ENCODE results near the gene MPHOSPH8. TPM values are rescaled to one million over a fixed set of nuclear protein-coding genes. Genes with fewer than 3 reads are reported as not detected.

Gene MPHOSPH8
- total RNA-seq, 6 experiments from 2014 or later = 19.2 to 23.7 (median 20.7) TPM

GRCh38 chr13:19607523-19608078 lies 25.9 kb upstream of the MPHOSPH8 start:
- Mint-ChIP-seq H3K36me3 (ENCODE audit: low read depth) (peaks cover 5% of the 10 kb centered on the region; the same call in 1 of the 2 replicates), H3K27me3 (ENCODE audit: insufficient read depth) (no peaks in the 10 kb centered on the region), H3K4me1 (ENCODE audit: low read depth) (peaks cover 41% of the 10 kb centered on the region), H3K4me3 (no peak overlapping the region; the same call in 1 of the 2 replicates), H3K27ac (peak overlapping the region; percentile 55; the same call in 1 of the 2 replicates), H3K9me3 (no peaks in the 10 kb centered on the region)
- TF ChIP-seq, protein P1, sequence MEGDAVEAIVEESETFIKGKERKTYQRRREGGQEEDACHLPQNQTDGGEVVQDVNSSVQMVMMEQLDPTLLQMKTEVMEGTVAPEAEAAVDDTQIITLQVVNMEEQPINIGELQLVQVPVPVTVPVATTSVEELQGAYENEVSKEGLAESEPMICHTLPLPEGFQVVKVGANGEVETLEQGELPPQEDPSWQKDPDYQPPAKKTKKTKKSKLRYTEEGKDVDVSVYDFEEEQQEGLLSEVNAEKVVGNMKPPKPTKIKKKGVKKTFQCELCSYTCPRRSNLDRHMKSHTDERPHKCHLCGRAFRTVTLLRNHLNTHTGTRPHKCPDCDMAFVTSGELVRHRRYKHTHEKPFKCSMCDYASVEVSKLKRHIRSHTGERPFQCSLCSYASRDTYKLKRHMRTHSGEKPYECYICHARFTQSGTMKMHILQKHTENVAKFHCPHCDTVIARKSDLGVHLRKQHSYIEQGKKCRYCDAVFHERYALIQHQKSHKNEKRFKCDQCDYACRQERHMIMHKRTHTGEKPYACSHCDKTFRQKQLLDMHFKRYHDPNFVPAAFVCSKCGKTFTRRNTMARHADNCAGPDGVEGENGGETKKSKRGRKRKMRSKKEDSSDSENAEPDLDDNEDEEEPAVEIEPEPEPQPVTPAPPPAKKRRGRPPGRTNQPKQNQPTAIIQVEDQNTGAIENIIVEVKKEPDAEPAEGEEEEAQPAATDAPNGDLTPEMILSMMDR (IDR thresholded peaks at IDR 0.05) = no peak
- no peak for DNase-seq

DNA sequence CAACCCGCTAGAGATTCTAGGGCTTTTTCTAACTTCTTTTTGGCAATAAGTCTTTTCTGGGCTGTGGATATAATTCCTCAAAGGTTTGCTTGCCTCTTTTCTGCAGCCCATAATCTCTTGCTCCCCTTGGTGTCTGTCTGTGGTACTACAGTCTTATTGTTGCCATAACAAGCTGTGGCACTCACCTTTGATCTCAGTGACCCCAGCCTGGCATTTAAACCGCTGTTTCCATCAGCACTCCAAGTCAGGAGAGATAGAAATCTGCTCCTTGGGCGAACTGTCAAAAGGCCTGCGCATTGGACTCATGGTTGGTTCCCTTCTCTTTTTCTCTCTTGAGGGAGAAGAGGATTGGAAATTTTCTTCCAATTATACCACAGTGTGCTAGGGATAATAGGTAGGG lies 14.5 kb upstream of the MPHOSPH8 start:
- Mint-ChIP-seq H3K27ac (no peak overlapping the region), H3K4me1 (ENCODE audit: low read depth) (no peaks in the 10 kb centered on the region), H3K36me3 (ENCODE audit: low read depth) (no peaks in the 10 kb centered on the region; the same call in 1 of the 2 replicates), H3K9me3 (no peaks in the 10 kb centered on the region), H3K27me3 (ENCODE audit: insufficient read depth) (no peaks in the 10 kb centered on the region), H3K4me3 (no peak overlapping the region)
- TF ChIP-seq, protein P1 (IDR thresholded peaks at IDR 0.05) = peak; percentile 84
- peak; percentile 32 for DNase-seq

GRCh38 chr13:19622193-19622592 lies 11.3 kb upstream of the MPHOSPH8 start:
- TF ChIP-seq, protein P1 (IDR thresholded peaks at IDR 0.05) = no peak
- DNase-seq = no peak
- H3K4me3 Mint-ChIP-seq = no peak overlapping the region
- no peaks in the 10 kb centered on the region for H3K27me3 Mint-ChIP-seq (ENCODE audit: insufficient read depth)
- H3K27ac Mint-ChIP-seq = no peak overlapping the region
- no peaks in the 10 kb centered on the region; the same call in 1 of the 2 replicates for H3K36me3 Mint-ChIP-seq (ENCODE audit: low read depth)
- H3K4me1 Mint-ChIP-seq (ENCODE audit: low read depth) = peaks cover 6% of the 10 kb centered on the region
- no peaks in the 10 kb centered on the region for H3K9me3 Mint-ChIP-seq

DNA sequence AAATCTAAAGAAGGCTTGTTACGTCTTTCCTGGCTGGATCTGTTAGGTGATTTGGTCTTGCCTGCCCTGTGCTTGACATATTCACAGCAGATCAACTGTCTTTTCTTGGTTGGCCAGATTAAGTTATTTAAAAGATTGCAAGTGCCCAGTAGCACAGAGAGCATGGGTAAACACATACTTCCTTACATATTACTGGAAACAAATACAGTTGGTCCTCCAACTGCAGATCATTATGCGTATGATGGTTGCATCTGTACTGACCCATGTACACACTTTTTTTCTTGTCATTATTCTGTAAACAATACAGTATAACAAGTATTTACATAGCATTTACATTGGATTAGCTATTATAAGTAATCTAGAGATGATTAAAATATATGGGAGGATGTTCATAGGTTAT lies 9.2 kb upstream of the MPHOSPH8 start:
- TF ChIP-seq, protein P1 (IDR thresholded peaks at IDR 0.05) = no peak
- no peak overlapping the region for H3K4me3 Mint-ChIP-seq
- H3K27ac Mint-ChIP-seq = no peak overlapping the region
- no peaks in the 10 kb centered on the region; the same call in 1 of the 2 replicates for H3K36me3 Mint-ChIP-seq (ENCODE audit: low read depth)
- no peaks in the 10 kb centered on the region for H3K27me3 Mint-ChIP-seq (ENCODE audit: insufficient read depth)
- H3K4me1 Mint-ChIP-seq (ENCODE audit: low read depth) = peaks cover 9% of the 10 kb centered on the region
- no peaks in the 10 kb centered on the region for H3K9me3 Mint-ChIP-seq
- no peak for DNase-seq

DNA sequence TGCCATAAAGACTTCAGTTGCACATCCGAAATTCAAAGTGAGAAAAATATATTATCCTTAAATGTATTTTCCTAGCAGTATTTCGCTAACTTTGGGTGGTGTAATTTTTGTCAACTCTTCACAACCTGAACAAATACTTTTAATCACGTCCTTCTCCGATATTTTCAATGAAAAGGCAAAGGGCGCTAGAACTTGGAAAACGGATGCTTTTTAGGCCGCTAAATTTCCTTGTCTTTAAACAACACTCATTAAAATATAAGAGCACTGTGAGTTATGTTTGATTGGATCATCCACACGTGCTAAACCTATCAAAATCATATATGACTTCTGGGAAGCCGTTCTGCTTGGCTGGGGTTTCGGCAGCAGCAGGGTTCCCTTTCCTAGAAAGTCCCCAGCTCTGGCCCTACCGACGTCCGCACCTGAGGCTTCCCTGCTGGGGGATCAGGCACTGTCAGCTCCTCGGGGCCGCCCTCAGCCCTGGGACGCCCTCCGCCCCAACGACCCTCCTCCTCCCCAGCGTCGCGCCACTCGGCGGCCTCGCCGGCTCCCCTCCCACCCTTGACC lies 462 bp upstream of the MPHOSPH8 start:
- peaks cover 23% of the 10 kb centered on the region for H3K4me1 Mint-ChIP-seq (ENCODE audit: low read depth)
- H3K27me3 Mint-ChIP-seq (ENCODE audit: insufficient read depth) = peaks cover 4% of the 10 kb centered on the region
- H3K36me3 Mint-ChIP-seq (ENCODE audit: low read depth) = peaks cover 13% of the 10 kb centered on the region
- peak overlapping the region; percentile 100 for H3K4me3 Mint-ChIP-seq
- TF ChIP-seq, protein P1 (IDR thresholded peaks at IDR 0.05) = no peak
- peak; percentile 2 for DNase-seq
- no peaks in the 10 kb centered on the region for H3K9me3 Mint-ChIP-seq
- peak overlapping the region; percentile 99 for H3K27ac Mint-ChIP-seq

Measured in HFFc6 (cell line).